GM19238 (cell line): ENCODE data around the gene ETV2.
"Not testable (repeated sequence)": the region's sequence is repeated elsewhere in the genome, so short reads cannot be mapped to it uniquely, and the experiment has no call there.

Experiments
- DNase-seq: peaks from one replicate; pipeline ENCODE4 v3.0.0; 2011; ENCODE audit warnings: low spot score; ENCODE audit not compliant: insufficient read length

The ETV2 gene

GRCh38 chr19:35641515-35642151 lies at the start of gene ETV2:
TSS of gene ETV2 (plus strand) at chr19:35641745. CDS start at chr19:35642461, 716 bp downstream.
- DNase-seq: no peak

GRCh38 chr19:35592226-35592625 lies 49.3 kb upstream of the ETV2 start:
- no peak for DNase-seq

GRCh38 chr19:35595026-35595425 lies 46.5 kb upstream of the ETV2 start:
- not testable (repeated sequence) for DNase-seq

- no peak for DNase-seq
Measured at GRCh38 chr19:35595928-35596327, 45.6 kb upstream of the ETV2 start.

GRCh38 chr19:35596366-35596999 lies 45.1 kb upstream of the ETV2 start:
- DNase-seq: peak; percentile 55

GRCh38 chr19:35601971-35602370 lies 39.6 kb upstream of the ETV2 start:
- no peak for DNase-seq

- DNase-seq: not testable (repeated sequence)
Measured at GRCh38 chr19:35604436-35604835, 37.1 kb upstream of the ETV2 start.

GRCh38 chr19:35607170-35607569 lies 34.4 kb upstream of the ETV2 start:
- not testable (repeated sequence) for DNase-seq

- no peak for DNase-seq
Measured at GRCh38 chr19:35607661-35608060, 33.9 kb upstream of the ETV2 start.

- DNase-seq: no peak
Measured at GRCh38 chr19:35608251-35608650, 33.3 kb upstream of the ETV2 start.

GRCh38 chr19:35609851-35610353 lies 31.6 kb upstream of the ETV2 start:
- no peak for DNase-seq

- no peak for DNase-seq
Measured at GRCh38 chr19:35612224-35612558, 29.4 kb upstream of the ETV2 start.

- peak; percentile 88 for DNase-seq
Measured at GRCh38 chr19:35612559-35613321, 28.8 kb upstream of the ETV2 start, which contains the start of gene HAUS5. TSS of gene HAUS5 (plus strand) at chr19:35612735. CDS start at chr19:35612795, 60 bp downstream.

- DNase-seq: no peak
Measured at GRCh38 chr19:35613574-35613973, 28.0 kb upstream of the ETV2 start.

GRCh38 chr19:35615036-35615435 lies 26.5 kb upstream of the ETV2 start:
- DNase-seq: no peak

GRCh38 chr19:35618857-35619256 lies 22.7 kb upstream of the ETV2 start:
- DNase-seq: no peak

- no peak for DNase-seq
Measured at GRCh38 chr19:35619290-35619923, 22.1 kb upstream of the ETV2 start.

GRCh38 chr19:35620001-35620400 lies 21.5 kb upstream of the ETV2 start:
- DNase-seq: no peak

GRCh38 chr19:35621708-35622107 lies 19.8 kb upstream of the ETV2 start:
- DNase-seq: no peak

GRCh38 chr19:35622750-35623149 lies 18.8 kb upstream of the ETV2 start:
- DNase-seq: no peak

- no peak for DNase-seq
Measured at GRCh38 chr19:35623327-35624010, 18.1 kb upstream of the ETV2 start.
